K562 (cell line): Measurements from ENCODE around the gene BFSP1.

Experiments used
- BDP1 ChIP-seq: IDR thresholded peaks from 3 replicates; pipeline ENCODE4 v1.6.1; 2011; ENCODE audit not compliant: insufficient read length, insufficient read depth
- FOXP4 ChIP-seq: sonication (generic); formaldehyde crosslinking; IDR thresholded peaks from 2 replicates; pipeline ENCODE4 v1.8.0; 2022; ENCODE audit warnings: mild to moderate bottlenecking, missing genetic modification reagents, borderline replicate concordance
- HMGN3 ChIP-seq: IDR thresholded peaks from 2 replicates; pipeline ENCODE4 v1.6.1; 2011; ENCODE audit warnings: borderline replicate concordance, low read depth, mild to moderate bottlenecking, mixed read lengths, low read length; ENCODE audit not compliant: insufficient read length; ENCODE audit errors: extremely low read depth
- MAFK ChIP-seq: IDR thresholded peaks from 2 replicates; pipeline ENCODE4 v1.6.1; 2011; ENCODE audit warnings: low read length, improper control_type of control experiment
- TGIF2 ChIP-seq: sonication (generic); formaldehyde crosslinking; IDR thresholded peaks from 2 replicates; pipeline ENCODE4 v1.8.1; 2022; ENCODE audit warnings: mild to moderate bottlenecking, missing genetic modification reagents, moderate library complexity

DNA sequence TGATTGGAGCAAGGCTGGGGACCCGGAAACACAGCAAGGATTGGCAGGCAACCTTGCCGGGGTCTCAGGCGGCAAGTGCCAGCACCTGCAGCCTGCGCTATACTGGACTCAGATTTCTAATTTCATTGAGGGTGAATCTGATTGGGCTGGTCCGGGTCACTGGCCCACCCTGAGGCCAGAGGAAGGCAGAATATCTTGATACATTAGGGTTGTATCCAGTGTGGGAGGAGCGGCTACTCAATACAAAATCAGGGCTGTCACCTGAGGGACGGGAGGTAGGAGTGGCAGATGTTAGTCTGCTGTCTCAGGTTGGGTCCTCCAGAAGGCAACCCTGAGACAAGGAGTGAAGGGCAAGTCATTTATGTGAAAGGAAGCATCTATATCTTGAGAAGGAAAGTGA is 40.7 kb downstream of the BFSP1 start:
- TF ChIP-seq HMGN3 (no peak), BDP1 (no peak), TGIF2 (CRISPR knock-in tag) (no peak), FOXP4 (CRISPR knock-in tag) (no peak), MAFK (no peak)
